GM12801 (cell line): ENCODE data around the gene KCNMA1.

ENCODE experiments used
- CTCF ChIP-seq: IDR thresholded peaks from one replicate; pipeline ENCODE4 v1.5.1; 2011; ENCODE audit warnings: control low read depth; ENCODE audit not compliant: insufficient read length; ENCODE audit errors: extremely low read depth

KCNMA1 gene

GRCh38 chr10:77079592-77080300, 557.9 kb downstream of the KCNMA1 start:
- no peak for TF ChIP-seq CTCF

GRCh38 chr10:77077316-77077945, 560.2 kb downstream of the KCNMA1 start:
- TF ChIP-seq CTCF, result no peak

DNA sequence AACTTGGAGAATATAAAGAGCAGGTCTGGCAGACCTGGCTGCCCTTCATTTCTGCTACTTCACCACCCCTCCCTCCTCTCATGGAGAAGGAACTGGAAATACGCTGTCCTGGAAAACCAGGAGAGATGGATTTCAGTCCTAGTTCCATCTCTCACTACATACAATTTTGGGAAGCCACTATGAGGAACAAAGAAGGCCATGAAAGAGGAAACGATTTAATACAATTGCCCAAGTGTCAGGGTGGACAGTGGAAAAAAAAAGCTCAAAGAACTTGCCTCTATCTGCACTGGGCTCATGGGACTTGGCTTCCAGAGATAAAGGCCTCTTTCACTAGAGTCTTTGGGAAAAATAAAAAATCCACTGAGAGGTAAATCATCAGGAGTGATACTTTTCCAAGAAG, 561.7 kb downstream of the KCNMA1 start:
- no peak for TF ChIP-seq CTCF

- no peak for TF ChIP-seq CTCF
Measured at GRCh38 chr10:77074104-77074624, 563.4 kb downstream of the KCNMA1 start.

DNA sequence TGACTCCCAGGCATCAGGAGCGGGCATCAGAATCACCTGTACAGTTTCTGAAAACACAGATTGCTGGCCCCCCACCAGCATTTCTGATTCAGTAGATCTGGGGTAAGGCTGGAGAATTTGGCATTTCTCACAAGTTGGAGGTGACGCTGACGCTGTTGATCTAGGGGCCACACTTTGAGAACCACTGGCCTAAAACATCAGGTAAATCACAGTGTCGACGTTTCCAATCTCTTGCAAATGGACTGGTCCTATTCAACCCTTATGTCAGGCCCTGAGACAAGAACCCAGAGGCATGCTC, 564.0 kb downstream of the KCNMA1 start:
- no peak for TF ChIP-seq CTCF

DNA sequence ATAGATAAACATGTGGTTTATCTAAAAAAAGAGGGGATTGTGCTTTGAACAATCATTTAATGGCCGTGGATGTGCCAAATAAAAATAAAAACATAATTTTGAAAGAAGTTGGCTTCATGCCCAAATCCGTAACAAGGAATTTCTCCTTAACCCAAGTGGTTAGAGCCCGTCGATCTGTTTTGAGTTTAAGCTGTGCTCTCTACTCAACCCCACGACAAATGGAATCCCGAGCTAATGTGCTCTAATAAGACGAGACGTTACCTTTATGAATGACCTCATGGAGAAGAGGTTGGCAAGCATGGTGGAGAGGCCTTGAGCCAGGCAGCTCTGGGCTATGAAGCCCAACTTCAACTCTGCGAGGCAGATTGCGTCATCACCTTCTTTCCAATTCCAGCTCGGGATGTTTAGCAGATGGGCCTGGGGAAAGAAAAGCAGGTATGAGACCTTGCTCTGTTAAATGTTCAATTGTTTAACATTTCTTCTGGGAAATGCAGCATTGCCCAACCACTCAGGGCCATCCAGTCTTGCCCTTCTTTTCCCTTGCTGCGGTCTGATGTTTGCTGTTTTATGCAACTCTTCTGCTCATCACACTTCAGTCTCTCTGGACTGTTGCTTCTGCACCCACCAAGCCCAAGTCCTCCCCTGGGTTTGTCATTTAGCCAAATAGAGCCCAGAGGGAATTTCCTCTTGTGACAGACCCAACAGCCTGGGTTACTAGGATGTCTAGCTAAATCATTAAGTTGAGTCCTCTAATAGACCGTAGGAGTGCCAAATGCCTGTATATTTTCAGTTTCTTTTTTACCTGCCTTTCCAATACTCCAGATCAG, 564.6 kb downstream of the KCNMA1 start:
- no peak for TF ChIP-seq CTCF

DNA sequence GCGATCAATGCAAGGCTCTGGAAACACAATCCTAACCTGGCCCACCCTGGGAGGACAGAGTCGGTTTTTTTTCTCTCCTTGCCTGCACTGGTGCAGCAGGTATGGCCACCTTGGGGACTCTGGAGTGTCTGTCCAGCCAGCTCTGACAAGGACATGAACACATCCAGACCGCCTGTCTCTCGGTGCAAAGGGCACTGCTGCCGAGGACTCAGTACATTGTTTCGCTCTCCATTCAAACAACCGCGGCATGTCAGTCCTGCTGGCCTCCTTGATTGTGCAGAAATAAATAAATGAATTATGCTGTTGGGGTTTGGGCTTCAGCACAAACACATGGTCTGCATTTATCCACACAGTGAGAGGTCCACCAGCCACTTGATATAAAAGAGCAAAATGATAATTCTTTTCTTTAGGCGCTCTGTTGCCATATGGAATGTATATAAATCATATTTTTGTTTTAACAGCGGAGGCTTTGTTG, 565.2 kb downstream of the KCNMA1 start:
- TF ChIP-seq CTCF, result no peak
